Kidney (tissue), 14 donors: ENCODE measurements around the gene CNP. TPM values are rescaled to one million over a fixed set of nuclear protein-coding genes. Genes with fewer than 3 reads are reported as not detected.

Source experiments
- DNase-seq, 5 donors: peaks; one replicate each; pipeline ENCODE4 v3.0.0-alpha.2; 2013 to 2020
- FAIRE-seq: peaks from 2 replicates; lab custom pipeline; 2012; peaks lifted over from hg19 to GRCh38; lab: Jason Lieb, UNC
- H3K27ac ChIP-seq, 2 donors: one replicate each; pipeline ENCODE4 v1.7.0; 2013; ENCODE audit warnings: low read depth in 2 of 2, low read length in 2 of 2, inconsistent platforms in 1 of 2
- H3K27me3 ChIP-seq: one replicate; pipeline ENCODE4 v1.7.1; 2013; ENCODE audit warnings: low read length, inconsistent platforms; ENCODE audit not compliant: control insufficient read depth, insufficient read depth
- H3K36me3 ChIP-seq, 3 donors: one replicate each; pipeline versions ENCODE4 v1.7.0 to v1.7.1; 2013; ENCODE audit warnings: low read length in 3 of 3, control low read depth in 1 of 3, inconsistent platforms in 1 of 3; ENCODE audit not compliant: insufficient read depth in 3 of 3, control insufficient read depth in 2 of 3
- H3K4me1 ChIP-seq, 3 donors: one replicate each; pipeline versions ENCODE4 v1.7.0 to v1.7.1; 2013; ENCODE audit warnings: low read length in 3 of 3, inconsistent platforms in 1 of 3, low read depth in 1 of 3; ENCODE audit not compliant: control insufficient read depth in 2 of 3, insufficient read depth in 2 of 3
- H3K4me3 ChIP-seq, 3 donors: one replicate each; pipeline versions ENCODE4 v1.7.0 to v1.8.1; 2013; ENCODE audit warnings: low read length in 3 of 3, control low read depth in 1 of 3, inconsistent platforms in 1 of 3
- H3K9ac ChIP-seq, 3 donors: one replicate each; pipeline versions ENCODE4 v1.7.0 to v1.7.1; 2013; ENCODE audit warnings: low read length in 3 of 3, control low read depth in 1 of 3, inconsistent platforms in 1 of 3
- H3K9me3 ChIP-seq, 3 donors: one replicate each; pipeline versions ENCODE4 v1.7.0 to v1.7.1; 2013; ENCODE audit warnings: low read length in 3 of 3, control low read depth in 1 of 3, inconsistent platforms in 1 of 3; ENCODE audit not compliant: control insufficient read depth in 2 of 3, insufficient read depth in 1 of 3
- intact Hi-C: fragments of 100-400 bp; cut with DNase I; formaldehyde crosslinking; loops from one replicate; pipeline ENCODE4 v1.11.1; 2022
- polyA plus RNA-seq: library from polyadenylated mRNA; stranded (reverse); fragments of 350-450 nt; fragmentation: Illumina TruSeq; extraction: RNeasy Lipid Tissue Mini Kit (QIAGEN cat#74804); gene quantifications from one replicate; pipeline ENCODE4 v1.2.3, GENCODE V29; 2014; ENCODE audit warnings: low read depth, low replicate concordance; ENCODE audit not compliant: insufficient read depth
- total RNA-seq: library from RNA; stranded (reverse); fragmentation: NEBNext Ultra II Directional; extraction: Animal tissue kit (Norgen Biotek cat#: 25700); gene quantifications from one replicate; pipeline ENCODE4 v1.2.1, GENCODE V29; 2021
- TF ChIP-seq, protein P1 (sequence below): IDR thresholded peaks from 3 replicates; pipeline ENCODE4 v1.5.1; 2012; ENCODE audit warnings: mild to moderate bottlenecking, moderate library complexity, borderline replicate concordance; ENCODE audit not compliant: insufficient read depth; ENCODE audit errors: extremely low read depth
- donor health status: control.
- donor health status: control.
- donor health status: control.
- donor health status: control.
- donor health status: control.
- donor health status: DM: yes; HTN: yes; CAD: no.
- donor health status: Normal renal cell carcinoma (clear cell type).

CNP gene
- total and polyA plus RNA-seq, 2 donors from 2014 or later = 64.0 to 87.5 TPM

DNA sequence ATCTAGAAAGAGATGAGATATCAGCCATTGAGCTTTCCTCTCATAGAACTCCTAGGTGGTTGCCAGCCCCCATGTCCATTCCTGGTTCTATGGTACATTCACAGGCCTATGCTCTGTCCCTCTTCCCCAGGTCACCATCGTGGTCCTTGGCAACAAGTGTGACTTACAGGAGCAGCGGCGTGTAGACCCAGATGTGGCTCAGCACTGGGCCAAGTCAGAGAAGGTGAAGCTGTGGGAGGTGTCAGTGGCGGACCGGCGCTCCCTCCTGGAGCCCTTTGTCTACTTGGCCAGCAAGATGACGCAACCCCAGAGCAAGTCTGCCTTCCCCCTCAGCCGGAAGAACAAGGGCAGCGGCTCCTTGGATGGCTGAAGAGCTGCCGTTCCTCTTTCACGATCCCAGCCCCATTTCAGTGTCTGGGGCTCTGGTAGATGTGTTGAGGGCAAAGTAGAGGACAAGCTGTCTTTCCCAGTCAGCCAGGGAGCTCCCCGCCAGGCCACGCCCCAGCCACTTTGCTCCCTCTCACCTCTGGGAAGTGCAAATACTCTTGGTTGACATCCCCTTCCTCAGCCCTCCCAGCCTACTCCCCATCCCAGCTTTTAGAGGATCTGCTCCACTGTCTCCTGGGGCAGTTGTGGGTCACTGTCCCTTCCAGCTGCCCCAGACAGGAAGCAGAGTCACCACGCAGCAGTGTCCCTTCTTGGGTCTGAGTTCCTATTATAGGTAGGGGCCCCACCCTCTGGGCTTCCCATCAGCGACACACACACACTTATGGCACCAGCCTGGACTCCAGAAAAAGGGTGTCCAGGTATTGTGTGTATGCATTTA lies 57.1 kb downstream of the CNP start:
- H3K27ac ChIP-seq = peak overlapping the region in 1 of 2 donors; percentile 23
- intact Hi-C loops = no loop called here
- peak in 1 of 5 donors; percentile 77 for DNase-seq

DNA sequence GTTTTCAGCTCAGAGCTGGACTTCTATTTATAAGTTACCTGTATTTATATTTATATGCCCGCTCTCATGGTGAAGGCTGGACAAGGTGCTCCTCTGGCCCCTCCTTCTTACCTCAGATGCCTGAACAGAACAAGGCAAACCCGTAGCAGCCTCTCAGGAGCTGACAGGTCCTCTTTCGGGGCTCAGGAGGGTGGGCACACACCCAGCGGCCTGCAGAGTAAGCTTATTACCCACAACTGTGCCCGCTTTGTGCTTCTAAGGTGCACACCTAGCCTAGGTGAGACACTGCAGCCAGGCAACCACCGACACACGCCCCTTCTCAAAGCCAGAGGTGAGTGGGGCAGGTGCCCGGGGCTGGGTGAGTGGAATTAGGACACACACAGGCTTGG lies 58.6 kb downstream of the CNP start:
- FAIRE-seq (no peak), DNase-seq (no peak)
- Histone ChIP-seq H3K36me3 (peaks cover 0 to 14% (median 8%) of the 10 kb centered on the region in 3 donors), H3K9me3 (no peaks in the 10 kb centered on the region), H3K27me3 (no peaks in the 10 kb centered on the region), H3K4me3 (no peak overlapping the region), H3K4me1 (peaks cover 0 to 13% (median 8%) of the 10 kb centered on the region in 3 donors), H3K27ac (peak overlapping the region in 1 of 2 donors; percentile 22), H3K9ac (peak overlapping the region in 1 of 3 donors; percentile 55)
- TF ChIP-seq, protein P1, sequence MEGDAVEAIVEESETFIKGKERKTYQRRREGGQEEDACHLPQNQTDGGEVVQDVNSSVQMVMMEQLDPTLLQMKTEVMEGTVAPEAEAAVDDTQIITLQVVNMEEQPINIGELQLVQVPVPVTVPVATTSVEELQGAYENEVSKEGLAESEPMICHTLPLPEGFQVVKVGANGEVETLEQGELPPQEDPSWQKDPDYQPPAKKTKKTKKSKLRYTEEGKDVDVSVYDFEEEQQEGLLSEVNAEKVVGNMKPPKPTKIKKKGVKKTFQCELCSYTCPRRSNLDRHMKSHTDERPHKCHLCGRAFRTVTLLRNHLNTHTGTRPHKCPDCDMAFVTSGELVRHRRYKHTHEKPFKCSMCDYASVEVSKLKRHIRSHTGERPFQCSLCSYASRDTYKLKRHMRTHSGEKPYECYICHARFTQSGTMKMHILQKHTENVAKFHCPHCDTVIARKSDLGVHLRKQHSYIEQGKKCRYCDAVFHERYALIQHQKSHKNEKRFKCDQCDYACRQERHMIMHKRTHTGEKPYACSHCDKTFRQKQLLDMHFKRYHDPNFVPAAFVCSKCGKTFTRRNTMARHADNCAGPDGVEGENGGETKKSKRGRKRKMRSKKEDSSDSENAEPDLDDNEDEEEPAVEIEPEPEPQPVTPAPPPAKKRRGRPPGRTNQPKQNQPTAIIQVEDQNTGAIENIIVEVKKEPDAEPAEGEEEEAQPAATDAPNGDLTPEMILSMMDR = no peak
- intact Hi-C loops = no loop called here

More for the DNA sequence above, 57.1 kb downstream of the CNP start:
- H3K9me3 ChIP-seq = no peaks in the 10 kb centered on the region
- no peak overlapping the region for H3K4me3 ChIP-seq
- TF ChIP-seq, protein P1 = no peak
- peaks cover 0 to 14% (median 8%) of the 10 kb centered on the region in 3 donors for H3K36me3 ChIP-seq
- no peaks in the 10 kb centered on the region for H3K27me3 ChIP-seq
- H3K4me1 ChIP-seq = peaks cover 0 to 15% (median 11%) of the 10 kb centered on the region in 3 donors
- no peak overlapping the region for H3K9ac ChIP-seq
- no peak for FAIRE-seq

GRCh38 chr17:42025936-42026335 lies 59.3 kb downstream of the CNP start:
- no peak overlapping the region for H3K9ac ChIP-seq
- intact Hi-C loops = no loop called here
- H3K4me1 ChIP-seq = peaks cover 0 to 9% (median 4%) of the 10 kb centered on the region in 3 donors
- no peak overlapping the region for H3K4me3 ChIP-seq
- no peaks in the 10 kb centered on the region for H3K27me3 ChIP-seq
- DNase-seq = no peak
- FAIRE-seq = no peak
- TF ChIP-seq, protein P1 = no peak
- H3K36me3 ChIP-seq = peaks cover 0 to 14% (median 8%) of the 10 kb centered on the region in 3 donors
- H3K27ac ChIP-seq = no peak overlapping the region
- no peaks in the 10 kb centered on the region for H3K9me3 ChIP-seq
